ENCODE measurements around the gene SH2D1B.

The SH2D1B gene

GRCh38 chr1:162381941-162382750 lies 29.8 kb downstream of the SH2D1B start:
- no peak overlapping the region for H3K4me3 ChIP-seq (ENCODE audit: low read depth, low read length)
- no peak for TF ChIP-seq CTCF (IDR thresholded peaks at IDR 0.05; ENCODE audit: control insufficient read depth, extremely low read depth, insufficient read depth)
- no peak for DNase-seq (ENCODE audit: low read depth)

GRCh38 chr1:162381383-162381782 lies 30.6 kb downstream of the SH2D1B start, which contains the start of gene C1orf226:
Gene C1orf226, plus strand, starts transcription at chr1:162381728. Its CDS starts 174 bp downstream, at chr1:162381902.
- DNase-seq (ENCODE audit: low read depth): no peak
- no peak within 1 kb of the TSS for H3K4me3 ChIP-seq (ENCODE audit: low read depth, low read length)
- TF ChIP-seq CTCF (IDR thresholded peaks at IDR 0.05; ENCODE audit: control insufficient read depth, extremely low read depth, insufficient read depth): no peak

- TF ChIP-seq CTCF (IDR thresholded peaks at IDR 0.05; ENCODE audit: control insufficient read depth, extremely low read depth, insufficient read depth): no peak
- no peak overlapping the region for H3K4me3 ChIP-seq (ENCODE audit: low read depth, low read length)
- no peak for DNase-seq (ENCODE audit: low read depth)
Observed at GRCh38 chr1:162380061-162380846, 31.7 kb downstream of the SH2D1B start.

GRCh38 chr1:162376691-162377090 lies 35.2 kb downstream of the SH2D1B start, which contains the start of gene SPATA46:
Gene SPATA46, minus strand, starts transcription at chr1:162376854. Its CDS starts 64 bp downstream, at chr1:162376790.
- no peak for DNase-seq (ENCODE audit: low read depth)
- no peak within 1 kb of the TSS for H3K4me3 ChIP-seq (ENCODE audit: low read depth, low read length)
- TF ChIP-seq CTCF (IDR thresholded peaks at IDR 0.05; ENCODE audit: control insufficient read depth, extremely low read depth, insufficient read depth): no peak

- H3K4me3 ChIP-seq (ENCODE audit: low read depth, low read length): no peak overlapping the region
- DNase-seq (ENCODE audit: low read depth): no peak
- TF ChIP-seq CTCF (IDR thresholded peaks at IDR 0.05; ENCODE audit: control insufficient read depth, extremely low read depth, insufficient read depth): no peak
Observed at GRCh38 chr1:162375463-162375862, 36.5 kb downstream of the SH2D1B start.

GRCh38 chr1:162374406-162374805 lies 37.5 kb downstream of the SH2D1B start:
- no peak for TF ChIP-seq CTCF (IDR thresholded peaks at IDR 0.05; ENCODE audit: control insufficient read depth, extremely low read depth, insufficient read depth)
- no peak overlapping the region for H3K4me3 ChIP-seq (ENCODE audit: low read depth, low read length)
- no peak for DNase-seq (ENCODE audit: low read depth)

All from LNCaP clone FGC (cell line).